ENCODE data around the gene PSMD1.

Gene PSMD1

DNA sequence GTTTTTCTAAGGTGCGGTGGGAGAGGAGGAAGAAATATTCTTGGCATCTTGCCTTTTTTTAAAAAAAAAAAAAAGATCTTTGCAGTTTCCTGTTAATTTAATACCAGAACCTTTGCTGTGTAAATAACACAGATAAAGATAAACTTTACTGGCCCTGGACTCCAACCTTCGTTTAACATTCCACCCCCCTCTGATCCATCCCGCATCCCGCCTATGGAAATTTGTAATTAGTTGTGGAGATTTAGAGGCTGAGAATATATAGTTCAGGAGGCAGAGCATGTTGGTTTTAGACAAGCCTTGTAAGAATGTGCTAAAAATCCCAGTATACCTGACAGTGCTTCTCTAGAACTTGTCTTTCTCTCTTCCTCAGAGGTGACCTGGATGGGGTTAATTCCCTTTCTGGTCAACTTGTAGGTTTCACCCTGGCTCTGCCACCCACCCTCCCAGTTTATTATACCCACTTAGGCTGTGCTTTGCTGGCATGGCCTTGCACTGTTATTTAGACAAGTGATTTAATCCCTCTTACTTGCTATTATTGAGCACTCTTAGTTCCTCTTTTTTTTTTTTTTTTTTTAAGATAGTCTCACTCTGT is 22.3 kb upstream of the PSMD1 start:
- TF ChIP-seq SIN3A (IDR thresholded peaks at IDR 0.05; ENCODE audit: borderline replicate concordance, insufficient read depth, low read length) (no peak), POLR2AphosphoS5 (IDR thresholded peaks at IDR 0.05; ENCODE audit: low read depth, low read length) (no peak), FOXP2 (optimal IDR thresholded peaks at IDR 0.05; ENCODE audit: borderline replicate concordance, extremely low read depth, extremely low read length, insufficient read depth) (no peak), TAF1 (IDR thresholded peaks at IDR 0.05; ENCODE audit: borderline replicate concordance, insufficient read depth, low read length) (no peak)
- TF ChIP-seq, protein P1, sequence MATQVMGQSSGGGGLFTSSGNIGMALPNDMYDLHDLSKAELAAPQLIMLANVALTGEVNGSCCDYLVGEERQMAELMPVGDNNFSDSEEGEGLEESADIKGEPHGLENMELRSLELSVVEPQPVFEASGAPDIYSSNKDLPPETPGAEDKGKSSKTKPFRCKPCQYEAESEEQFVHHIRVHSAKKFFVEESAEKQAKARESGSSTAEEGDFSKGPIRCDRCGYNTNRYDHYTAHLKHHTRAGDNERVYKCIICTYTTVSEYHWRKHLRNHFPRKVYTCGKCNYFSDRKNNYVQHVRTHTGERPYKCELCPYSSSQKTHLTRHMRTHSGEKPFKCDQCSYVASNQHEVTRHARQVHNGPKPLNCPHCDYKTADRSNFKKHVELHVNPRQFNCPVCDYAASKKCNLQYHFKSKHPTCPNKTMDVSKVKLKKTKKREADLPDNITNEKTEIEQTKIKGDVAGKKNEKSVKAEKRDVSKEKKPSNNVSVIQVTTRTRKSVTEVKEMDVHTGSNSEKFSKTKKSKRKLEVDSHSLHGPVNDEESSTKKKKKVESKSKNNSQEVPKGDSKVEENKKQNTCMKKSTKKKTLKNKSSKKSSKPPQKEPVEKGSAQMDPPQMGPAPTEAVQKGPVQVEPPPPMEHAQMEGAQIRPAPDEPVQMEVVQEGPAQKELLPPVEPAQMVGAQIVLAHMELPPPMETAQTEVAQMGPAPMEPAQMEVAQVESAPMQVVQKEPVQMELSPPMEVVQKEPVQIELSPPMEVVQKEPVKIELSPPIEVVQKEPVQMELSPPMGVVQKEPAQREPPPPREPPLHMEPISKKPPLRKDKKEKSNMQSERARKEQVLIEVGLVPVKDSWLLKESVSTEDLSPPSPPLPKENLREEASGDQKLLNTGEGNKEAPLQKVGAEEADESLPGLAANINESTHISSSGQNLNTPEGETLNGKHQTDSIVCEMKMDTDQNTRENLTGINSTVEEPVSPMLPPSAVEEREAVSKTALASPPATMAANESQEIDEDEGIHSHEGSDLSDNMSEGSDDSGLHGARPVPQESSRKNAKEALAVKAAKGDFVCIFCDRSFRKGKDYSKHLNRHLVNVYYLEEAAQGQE (IDR thresholded peaks at IDR 0.05; ENCODE audit: insufficient read depth in 1 of 2, low read depth in 2 of 2, low read length in 2 of 2) = no peak

DNA sequence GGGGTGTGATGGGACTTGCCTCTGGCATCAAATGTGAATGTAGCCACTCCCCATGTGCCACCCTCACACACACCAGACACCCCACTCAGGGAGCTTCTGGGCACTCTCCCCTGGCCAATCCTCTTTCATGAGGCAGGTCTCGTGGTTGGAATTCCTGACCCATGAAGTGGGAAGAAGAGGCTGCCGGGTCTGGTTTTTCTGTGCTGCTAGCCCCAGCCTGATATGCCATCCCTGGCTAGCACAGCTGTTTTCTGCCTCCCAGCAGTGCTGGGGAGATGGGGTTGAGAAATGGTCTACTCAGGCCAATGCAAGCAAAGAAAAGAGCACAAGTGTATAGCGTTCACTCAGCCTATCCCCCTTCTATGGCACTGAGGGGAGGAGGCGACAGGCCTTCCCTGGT is 20.5 kb upstream of the PSMD1 start:
- TF ChIP-seq, protein P1 (IDR thresholded peaks at IDR 0.05; ENCODE audit: insufficient read depth in 1 of 2, low read depth in 2 of 2, low read length in 2 of 2) = no peak
- TF ChIP-seq TAF1 (IDR thresholded peaks at IDR 0.05; ENCODE audit: borderline replicate concordance, insufficient read depth, low read length) (no peak), SIN3A (IDR thresholded peaks at IDR 0.05; ENCODE audit: borderline replicate concordance, insufficient read depth, low read length) (no peak), FOXP2 (optimal IDR thresholded peaks at IDR 0.05; ENCODE audit: borderline replicate concordance, extremely low read depth, extremely low read length, insufficient read depth) (no peak), POLR2AphosphoS5 (IDR thresholded peaks at IDR 0.05; ENCODE audit: low read depth, low read length) (no peak)

DNA sequence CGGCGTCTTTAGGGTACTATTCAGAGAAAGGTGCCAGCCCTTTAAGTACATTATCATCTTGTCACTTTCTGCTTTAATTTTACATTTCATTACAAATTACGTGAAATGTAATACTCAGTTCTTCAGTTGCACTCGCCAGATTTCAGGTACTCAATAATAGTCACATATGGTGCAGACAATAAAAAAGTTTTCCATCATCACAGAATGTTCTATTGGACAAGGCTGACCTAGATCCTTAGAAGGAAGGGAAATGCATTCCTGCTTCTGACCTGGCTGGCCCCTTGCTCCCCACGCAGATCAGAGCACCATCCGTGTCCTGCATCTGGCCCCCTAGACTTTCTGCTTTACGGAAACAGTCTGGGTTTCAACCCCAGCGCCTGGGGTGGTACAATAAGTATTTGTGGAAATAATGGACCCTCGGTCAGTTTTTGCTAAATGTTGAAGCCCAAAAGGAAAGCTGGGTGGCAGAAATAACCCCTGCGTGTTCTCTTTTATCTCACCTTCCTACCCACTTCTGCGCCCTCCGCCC is 20.0 kb upstream of the PSMD1 start:
- TF ChIP-seq SIN3A (IDR thresholded peaks at IDR 0.05; ENCODE audit: borderline replicate concordance, insufficient read depth, low read length) = no peak
- TF ChIP-seq FOXP2 (optimal IDR thresholded peaks at IDR 0.05; ENCODE audit: borderline replicate concordance, extremely low read depth, extremely low read length, insufficient read depth) = no peak
- no peak for TF ChIP-seq TAF1 (IDR thresholded peaks at IDR 0.05; ENCODE audit: borderline replicate concordance, insufficient read depth, low read length)
- TF ChIP-seq, protein P1 (IDR thresholded peaks at IDR 0.05; ENCODE audit: insufficient read depth in 1 of 2, low read depth in 2 of 2, low read length in 2 of 2) = no peak
- no peak for TF ChIP-seq POLR2AphosphoS5 (IDR thresholded peaks at IDR 0.05; ENCODE audit: low read depth, low read length)

DNA sequence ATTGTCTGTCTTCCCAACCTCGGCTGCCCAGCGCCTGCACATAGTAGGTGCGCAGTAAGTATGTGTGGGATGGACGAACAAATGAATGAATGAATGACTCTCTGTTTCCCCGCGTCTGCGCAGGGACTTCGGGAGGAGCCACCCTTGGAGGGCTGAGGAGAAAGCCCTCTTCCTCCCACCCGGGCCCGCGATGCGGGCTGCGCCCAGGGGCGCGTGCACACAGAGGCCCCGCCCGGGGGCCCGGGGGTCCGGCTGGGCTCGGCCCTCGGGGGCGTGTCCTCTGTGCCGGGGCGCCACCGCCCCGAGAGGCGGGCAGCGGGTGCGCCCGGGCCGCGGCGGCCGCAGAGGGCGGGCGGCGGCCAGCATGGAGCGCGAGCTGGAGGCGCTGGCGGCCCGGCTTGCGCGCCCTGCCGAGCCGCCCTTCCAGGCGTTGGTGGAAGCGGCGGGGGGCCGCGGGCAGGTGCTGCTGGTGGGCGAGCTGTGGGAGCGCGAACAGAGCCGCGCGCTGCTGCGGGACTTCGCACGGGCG is 19.4 kb upstream of the PSMD1 start, which contains the start of gene C2orf72:
TSS of gene C2orf72 (plus strand) at position 322 of the 529 bp plus-strand sequence. CDS start at position 365, 43 bp downstream.
- TF ChIP-seq POLR2AphosphoS5 (IDR thresholded peaks at IDR 0.05; ENCODE audit: low read depth, low read length) = no peak
- TF ChIP-seq SIN3A (IDR thresholded peaks at IDR 0.05; ENCODE audit: borderline replicate concordance, insufficient read depth, low read length) = no peak
- TF ChIP-seq, protein P1 (IDR thresholded peaks at IDR 0.05; ENCODE audit: insufficient read depth in 1 of 2, low read depth in 2 of 2, low read length in 2 of 2) = no peak
- TF ChIP-seq TAF1 (IDR thresholded peaks at IDR 0.05; ENCODE audit: borderline replicate concordance, insufficient read depth, low read length) = no peak
- TF ChIP-seq FOXP2 (optimal IDR thresholded peaks at IDR 0.05; ENCODE audit: borderline replicate concordance, extremely low read depth, extremely low read length, insufficient read depth) = no peak

Measured in PFSK-1 (cell line).